ENCODE measurements around the gene PDZRN4. TPM values are rescaled to one million over a fixed set of nuclear protein-coding genes. Genes with fewer than 3 reads are reported as not detected.

PDZRN4 gene
- total RNA-seq, result 10 to 100 TPM; 11.3 TPM
- 7.7 TPM for polyA plus RNA-seq (ENCODE audit: insufficient read depth, low read depth, low replicate concordance)
- long read RNA-seq, donor 1, result 0 reads
- long read RNA-seq, donor 2, result 0 reads

DNA sequence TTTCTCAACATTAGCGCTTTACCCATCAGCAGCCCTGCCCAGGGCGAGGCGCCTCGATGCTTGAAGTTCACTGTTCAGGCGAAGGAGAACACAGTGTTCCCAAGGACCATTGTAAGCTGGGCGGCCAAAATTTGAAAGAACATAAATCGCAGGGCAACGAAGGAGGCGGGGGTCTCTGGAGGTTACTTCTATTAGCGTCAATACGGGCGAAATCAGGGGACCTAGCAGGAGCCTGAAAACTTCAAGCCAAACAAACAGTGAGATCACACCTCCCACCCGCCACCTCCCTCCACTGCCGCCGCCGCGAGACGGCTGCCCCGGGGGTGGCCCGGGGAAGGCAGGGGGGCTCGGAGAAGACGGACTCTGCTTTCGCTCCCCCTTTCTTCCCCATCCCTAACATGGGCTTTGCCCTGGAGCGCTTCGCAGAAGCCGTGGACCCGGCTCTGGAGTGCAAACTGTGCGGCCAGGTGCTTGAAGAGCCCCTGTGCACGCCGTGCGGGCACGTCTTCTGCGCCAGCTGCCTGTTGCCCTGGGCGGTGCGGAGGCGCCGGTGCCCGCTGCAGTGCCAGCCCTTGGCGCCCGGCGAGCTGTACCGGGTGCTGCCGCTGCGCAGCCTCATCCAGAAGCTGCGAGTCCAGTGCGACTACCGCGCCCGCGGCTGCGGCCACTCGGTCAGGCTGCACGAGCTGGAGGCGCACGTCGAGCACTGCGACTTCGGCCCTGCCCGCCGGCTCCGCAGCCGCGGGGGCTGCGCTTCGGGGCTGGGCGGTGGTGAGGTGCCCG is at the start of gene PDZRN4:
PDZRN4 (plus strand) TSS at position 263 of the 783 bp plus-strand sequence.
- H3K27ac ChIP-seq, result peak within 1 kb of the TSS; percentile 90 to 91
- no peaks in the 10 kb centered on the region for H3K9me3 ChIP-seq
- H3K36me3 ChIP-seq (ENCODE audit: low read depth, missing control alignments), result no peaks in the 10 kb centered on the region
- TF ChIP-seq, protein P1, sequence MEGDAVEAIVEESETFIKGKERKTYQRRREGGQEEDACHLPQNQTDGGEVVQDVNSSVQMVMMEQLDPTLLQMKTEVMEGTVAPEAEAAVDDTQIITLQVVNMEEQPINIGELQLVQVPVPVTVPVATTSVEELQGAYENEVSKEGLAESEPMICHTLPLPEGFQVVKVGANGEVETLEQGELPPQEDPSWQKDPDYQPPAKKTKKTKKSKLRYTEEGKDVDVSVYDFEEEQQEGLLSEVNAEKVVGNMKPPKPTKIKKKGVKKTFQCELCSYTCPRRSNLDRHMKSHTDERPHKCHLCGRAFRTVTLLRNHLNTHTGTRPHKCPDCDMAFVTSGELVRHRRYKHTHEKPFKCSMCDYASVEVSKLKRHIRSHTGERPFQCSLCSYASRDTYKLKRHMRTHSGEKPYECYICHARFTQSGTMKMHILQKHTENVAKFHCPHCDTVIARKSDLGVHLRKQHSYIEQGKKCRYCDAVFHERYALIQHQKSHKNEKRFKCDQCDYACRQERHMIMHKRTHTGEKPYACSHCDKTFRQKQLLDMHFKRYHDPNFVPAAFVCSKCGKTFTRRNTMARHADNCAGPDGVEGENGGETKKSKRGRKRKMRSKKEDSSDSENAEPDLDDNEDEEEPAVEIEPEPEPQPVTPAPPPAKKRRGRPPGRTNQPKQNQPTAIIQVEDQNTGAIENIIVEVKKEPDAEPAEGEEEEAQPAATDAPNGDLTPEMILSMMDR (IDR thresholded peaks at IDR 0.05), result no peak
- no peak for TF ChIP-seq POLR2A (IDR thresholded peaks at IDR 0.05)
- intact Hi-C loops (cut with DNase I; ENCODE audit: low total_unique reads), result no loop called here
- 2 to 3% methylated on average over 24 to 39 of the region's 67 CpGs for WGBS, 2 donors
- H3K4me3 ChIP-seq, result peak within 1 kb of the TSS; percentile 55 to 76
- peak; percentile 73 for DNase-seq
- H3K27me3 ChIP-seq, result no peaks in the 10 kb centered on the region
- H3K4me1 ChIP-seq, result peaks cover 7% of the 10 kb centered on the region

DNA sequence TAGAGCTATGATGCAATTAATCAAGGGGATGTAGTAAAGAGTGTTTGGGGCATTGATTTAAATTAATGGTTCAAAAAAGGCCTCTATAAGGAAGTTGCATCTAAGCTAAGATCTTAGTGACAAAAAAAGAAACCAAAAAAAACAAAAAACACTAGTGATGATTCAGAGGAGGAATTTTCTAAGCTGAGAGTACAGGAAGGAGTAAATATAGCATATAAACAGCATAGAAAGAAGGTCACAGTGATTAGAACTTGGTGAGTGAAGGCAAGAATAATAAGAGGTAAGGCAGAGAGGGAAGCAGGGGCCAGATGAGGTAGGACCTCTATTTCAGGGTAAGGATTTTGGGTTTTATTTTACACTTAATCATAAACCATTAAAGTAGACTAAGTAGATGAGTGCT is 48.0 kb upstream of the PDZRN4 start:
- DNase-seq, result no peak
- TF ChIP-seq POLR2A (IDR thresholded peaks at IDR 0.05), result no peak
- TF ChIP-seq, protein P1 (IDR thresholded peaks at IDR 0.05), result no peak
- Histone ChIP-seq H3K27ac (no peak overlapping the region), H3K27me3 (no peaks in the 10 kb centered on the region), H3K36me3 (ENCODE audit: low read depth, missing control alignments) (no peaks in the 10 kb centered on the region), H3K9me3 (no peaks in the 10 kb centered on the region), H3K4me1 (no peaks in the 10 kb centered on the region), H3K4me3 (no peak overlapping the region)
- intact Hi-C loops (cut with DNase I; ENCODE audit: low total_unique reads), result no loop called here

GRCh38 chr12:41141104-41141503 is 47.0 kb upstream of the PDZRN4 start:
- Histone ChIP-seq H3K4me1 (no peaks in the 10 kb centered on the region), H3K36me3 (ENCODE audit: low read depth, missing control alignments) (no peaks in the 10 kb centered on the region), H3K27ac (no peak overlapping the region), H3K4me3 (no peak overlapping the region), H3K9me3 (no peaks in the 10 kb centered on the region), H3K27me3 (no peaks in the 10 kb centered on the region)
- DNase-seq, result no peak
- no peak for TF ChIP-seq POLR2A (IDR thresholded peaks at IDR 0.05)
- TF ChIP-seq, protein P1 (IDR thresholded peaks at IDR 0.05), result no peak
- WGBS, 2 donors, result 81% methylated on average over 2 of the region's 2 CpGs
- intact Hi-C loops (cut with DNase I; ENCODE audit: low total_unique reads), result no loop called here

DNA sequence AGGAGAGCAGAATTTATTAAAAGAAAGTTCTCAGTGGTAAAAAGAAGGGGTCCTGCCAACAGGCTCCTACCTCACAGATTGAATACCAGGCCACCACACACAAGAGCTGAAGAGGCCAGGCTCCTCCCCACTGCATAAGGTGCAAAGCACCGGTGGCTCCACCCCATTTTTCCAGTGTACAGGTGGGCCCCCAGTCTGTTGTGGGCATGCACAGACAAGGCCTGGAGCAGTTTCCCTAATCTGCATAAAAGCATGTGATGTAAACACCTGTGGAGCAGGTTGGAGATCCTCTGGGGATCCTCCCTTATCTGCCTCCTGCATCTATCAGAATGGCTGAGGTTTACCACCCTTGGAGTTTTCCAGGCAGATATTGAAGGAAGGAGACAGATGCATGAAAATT is 45.7 kb upstream of the PDZRN4 start:
- H3K4me3 ChIP-seq, result no peak overlapping the region
- intact Hi-C loops (cut with DNase I; ENCODE audit: low total_unique reads), result no loop called here
- no peaks in the 10 kb centered on the region for H3K27me3 ChIP-seq
- DNase-seq, result no peak
- H3K4me1 ChIP-seq, result no peaks in the 10 kb centered on the region
- H3K9me3 ChIP-seq, result no peaks in the 10 kb centered on the region
- WGBS, 2 donors, result 85% methylated on average over 1 of the region's 1 CpG; no CpG with 5 or more reads in 1 of the 2 donors
- no peak for TF ChIP-seq POLR2A (IDR thresholded peaks at IDR 0.05)
- TF ChIP-seq, protein P1 (IDR thresholded peaks at IDR 0.05), result no peak
- H3K27ac ChIP-seq, result no peak overlapping the region
- no peaks in the 10 kb centered on the region for H3K36me3 ChIP-seq (ENCODE audit: low read depth, missing control alignments)

- H3K4me1 ChIP-seq, result no peaks in the 10 kb centered on the region
- no peak overlapping the region for H3K27ac ChIP-seq
- H3K9me3 ChIP-seq, result no peaks in the 10 kb centered on the region
- no peak overlapping the region for H3K4me3 ChIP-seq
- intact Hi-C loops (cut with DNase I; ENCODE audit: low total_unique reads), result no loop called here
- no peak for DNase-seq
- H3K27me3 ChIP-seq, result no peaks in the 10 kb centered on the region
- WGBS, 2 donors, result 58 to 64% methylated on average over 3 of the region's 3 CpGs
- H3K36me3 ChIP-seq (ENCODE audit: low read depth, missing control alignments), result no peaks in the 10 kb centered on the region
- TF ChIP-seq, protein P1 (IDR thresholded peaks at IDR 0.05), result no peak
- no peak for TF ChIP-seq POLR2A (IDR thresholded peaks at IDR 0.05)
Observed at GRCh38 chr12:41151793-41152192, 36.3 kb upstream of the PDZRN4 start.
